Stomach (tissue), 9 donors: ENCODE results near the gene GLB1L2. TPM values are rescaled to one million over a fixed set of nuclear protein-coding genes. Genes with fewer than 3 reads are reported as not detected.

Experiments used
- DNase-seq, 2 donors: peaks; one replicate each; pipeline versions ENCODE4 v3.0.0 to v3.0.0-alpha.2; 2013 to 2019
- H3K27ac ChIP-seq, 5 donors: fragments of 200-600 bp in 4 of 5; sonication (generic) in 4 of 5; one replicate each; pipeline ENCODE4 v1.5.1; 2013 to 2019; ENCODE audit warnings: mild to moderate bottlenecking in 1 of 5, moderate library complexity in 1 of 5
- H3K27me3 ChIP-seq, 3 donors: fragments of 200-600 bp; sonication (generic); one replicate each; pipeline ENCODE4 v1.5.1; 2017 to 2019; ENCODE audit warnings: mixed run types in 1 of 3
- H3K36me3 ChIP-seq, 4 donors: fragments of 200-600 bp; sonication (generic); 1 replicate in 3 of 4; 2 replicates in 1 of 4; pipeline ENCODE4 v1.5.1; 2016 to 2019
- H3K4me1 ChIP-seq, 4 donors: fragments of 200-600 bp; sonication (generic); one replicate each; pipeline ENCODE4 v1.5.1; 2016 to 2019
- H3K4me3 ChIP-seq, 4 donors: fragments of 200-600 bp; sonication (generic) in 3 of 4; one replicate each; pipeline ENCODE4 v1.5.1; 2016 to 2019; ENCODE audit warnings: mild to moderate bottlenecking in 1 of 4
- H3K9me3 ChIP-seq, 4 donors: fragments of 200-600 bp; sonication (generic); one replicate each; pipeline ENCODE4 v1.5.1; 2016 to 2019
- CTCF ChIP-seq, 7 experiments: fragments of 450-650 bp in 4 of 7; fragments of 200-600 bp in 3 of 7; sonication (generic) in 3 of 7; IDR thresholded peaks; one replicate each; pipeline ENCODE4 v1.5.1; 2016 to 2019; ENCODE audit warnings: antibody characterized with exemption in 7 of 7, control low read depth in 2 of 7, mild to moderate bottlenecking in 1 of 7
- EP300 ChIP-seq: sonication (generic); formaldehyde crosslinking; IDR thresholded peaks from one replicate; pipeline ENCODE4 v1.6.1; 2017; ENCODE audit warnings: antibody characterized with exemption
- POLR2A ChIP-seq, 4 donors: fragments of 450-650 bp; IDR thresholded peaks; one replicate each; pipeline ENCODE4 v1.6.1; 2016; ENCODE audit warnings: antibody characterized with exemption in 4 of 4, control low read depth in 2 of 4, mild to moderate bottlenecking in 1 of 4, moderate library complexity in 1 of 4
- POLR2AphosphoS5 ChIP-seq, 3 donors: sonication (generic); formaldehyde crosslinking; IDR thresholded peaks; one replicate each; pipeline ENCODE4 v1.6.1; 2016; ENCODE audit warnings: antibody characterized with exemption in 3 of 3
- WGBS, 5 donors: extraction: QIAGEN DNeasy Blood & Tissue Kit in 3 of 5; methylation state at CpG; one replicate each; pipeline versions ENCODE4 v1.1.5 to v1.1.7; 2013 to 2018; 5-methylcytosine and 5-hydroxymethylcytosine counted together
- intact Hi-C: fragments of 100-400 bp; cut with DNase I; formaldehyde crosslinking; loops from one replicate; pipeline ENCODE4 v1.15.1; 2023; ENCODE audit warnings: low total_unique reads
- polyA plus RNA-seq, 3 donors: library from polyadenylated mRNA; stranded (reverse); fragments of 200-250 nt; gene quantifications; one replicate each; pipeline ENCODE4 v1.2.3, GENCODE V29; 2013
- total RNA-seq, 5 donors: library from RNA; depleted of rRNA; stranded (reverse); fragments of >200 nt; gene quantifications; one replicate each; pipeline versions ENCODE4 v1.1.0 to v1.2.3, GENCODE V29; 2014 to 2016
- donor health status: healthy with polysubstance abuse.
- donor health status: Bipolar disorder and iron deficiency.
- donor health status: healthy.

GLB1L2 gene
- total and polyA plus RNA-seq, 8 donors, result 2.1 to 19.2 (median 5.3) TPM

GRCh38 chr11:134294664-134295063, 37.1 kb upstream of the GLB1L2 start:
- peaks cover 0 to 9% (median 0%) of the 10 kb centered on the region in 3 donors for H3K27me3 ChIP-seq
- H3K4me3 ChIP-seq, result no peak overlapping the region
- TF ChIP-seq EP300, result no peak
- no peak for TF ChIP-seq POLR2AphosphoS5 (IDR thresholded peaks at IDR 0.05)
- TF ChIP-seq POLR2A (IDR thresholded peaks at IDR 0.05), result no peak
- no peak for TF ChIP-seq CTCF (IDR thresholded peaks at IDR 0.05)
- 66 to 83% (median 81%) methylated on average over 9 of the region's 9 CpGs for WGBS, 5 donors
- H3K36me3 ChIP-seq, result no peaks in the 10 kb centered on the region
- no peaks in the 10 kb centered on the region for H3K4me1 ChIP-seq
- DNase-seq, result no peak
- no peaks in the 10 kb centered on the region for H3K9me3 ChIP-seq
- H3K27ac ChIP-seq, result no peak overlapping the region
- intact Hi-C loops, result no loop called here

GRCh38 chr11:134312223-134312622, 19.6 kb upstream of the GLB1L2 start:
- Histone ChIP-seq H3K27me3 (peaks cover 0 to 16% (median 0%) of the 10 kb centered on the region in 3 donors), H3K27ac (no peak overlapping the region), H3K36me3 (no peaks in the 10 kb centered on the region), H3K4me1 (no peaks in the 10 kb centered on the region), H3K9me3 (peaks cover 0 to 10% (median 8%) of the 10 kb centered on the region in 4 donors), H3K4me3 (no peak overlapping the region)
- intact Hi-C loops, result no loop called here
- no peak for DNase-seq
- TF ChIP-seq POLR2A (IDR thresholded peaks at IDR 0.05) (no peak), POLR2AphosphoS5 (IDR thresholded peaks at IDR 0.05) (no peak), CTCF (IDR thresholded peaks at IDR 0.05) (no peak), EP300 (no peak)
- WGBS, 5 donors, result 83 to 91% (median 87%) methylated on average over 6 to 12 of the region's 12 CpGs

- intact Hi-C loops, result no loop called here
- 61 to 80% (median 74%) methylated on average over 5 of the region's 5 CpGs for WGBS, 5 donors
Observed at GRCh38 chr11:134312807-134313206, 19.0 kb upstream of the GLB1L2 start.

DNA sequence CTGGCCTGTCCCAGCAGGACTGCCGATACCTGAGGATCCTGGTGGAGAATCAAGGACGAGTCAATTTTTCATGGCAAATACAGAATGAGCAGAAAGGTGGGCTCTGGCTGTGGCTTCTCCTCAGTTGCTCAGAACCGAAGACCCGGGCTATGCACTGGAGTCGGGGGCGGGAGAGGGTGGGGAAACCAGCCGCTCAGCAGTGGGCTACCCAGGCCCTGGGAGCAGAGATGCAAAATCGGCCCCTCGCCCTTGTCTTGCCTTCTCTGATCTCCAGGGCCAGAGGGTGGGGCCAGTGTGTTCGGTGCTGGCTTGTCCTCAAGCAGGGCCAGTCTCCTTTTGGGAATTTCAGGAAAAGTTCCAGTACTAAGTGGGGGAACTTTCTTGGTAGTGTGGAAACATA, 18.4 kb upstream of the GLB1L2 start:
- WGBS, 5 donors, result 85 to 95% (median 90%) methylated on average over 8 to 10 of the region's 10 CpGs
- intact Hi-C loops, result no loop called here
- H3K4me3 ChIP-seq, result no peak overlapping the region
- H3K4me1 ChIP-seq, result no peaks in the 10 kb centered on the region
- H3K27me3 ChIP-seq, result peaks cover 0 to 16% (median 0%) of the 10 kb centered on the region in 3 donors
- TF ChIP-seq CTCF (IDR thresholded peaks at IDR 0.05) (no peak), POLR2A (IDR thresholded peaks at IDR 0.05) (no peak), POLR2AphosphoS5 (IDR thresholded peaks at IDR 0.05) (no peak), EP300 (no peak)
- H3K9me3 ChIP-seq, result peaks cover 0 to 16% (median 13%) of the 10 kb centered on the region in 4 donors
- no peak overlapping the region for H3K27ac ChIP-seq
- H3K36me3 ChIP-seq, result no peaks in the 10 kb centered on the region
- DNase-seq, result no peak

More at GRCh38 chr11:134312807-134313206, 19.0 kb upstream of the GLB1L2 start:
- Histone ChIP-seq H3K4me1 (no peaks in the 10 kb centered on the region), H3K4me3 (no peak overlapping the region), H3K9me3 (peaks cover 0 to 13% (median 11%) of the 10 kb centered on the region in 4 donors), H3K27ac (no peak overlapping the region), H3K36me3 (no peaks in the 10 kb centered on the region), H3K27me3 (peaks cover 0 to 16% (median 0%) of the 10 kb centered on the region in 3 donors)
- DNase-seq, result no peak
- no peak for TF ChIP-seq POLR2A (IDR thresholded peaks at IDR 0.05)
- TF ChIP-seq POLR2AphosphoS5 (IDR thresholded peaks at IDR 0.05), result no peak
- TF ChIP-seq CTCF (IDR thresholded peaks at IDR 0.05), result no peak
- TF ChIP-seq EP300, result no peak
